Measurements from ENCODE around the gene PCSK5.
"Not testable (repeated sequence)": the region's sequence is repeated elsewhere in the genome, so short reads cannot be mapped to it uniquely, and the experiment has no call there.

The PCSK5 gene

GRCh38 chr9:75885652-75886051 lies 4.8 kb upstream of the PCSK5 start:
- no peak overlapping the region for H3K27ac ChIP-seq
- H3K4me3 ChIP-seq = no peak overlapping the region

- Histone ChIP-seq H3K27ac (peak overlapping the region in 13 of 21 experiments; percentile 16 to 89 (median 76)), H3K4me3 (peak overlapping the region; percentile 52 to 78 (median 65))
These were observed 896 bp upstream of the PCSK5 start for GRCh38 chr9:75889577-75889976.

- peak overlapping the region; percentile 0 to 89 (median 66) for H3K27ac ChIP-seq
- peak overlapping the region; percentile 52 to 78 (median 65) for H3K4me3 ChIP-seq
These were observed 449 bp upstream of the PCSK5 start for GRCh38 chr9:75889977-75890471.

- peak overlapping the region in 20 of 21 experiments; percentile 36 to 89 (median 70) for H3K27ac ChIP-seq
- H3K4me3 ChIP-seq = peak overlapping the region; percentile 52 to 78 (median 65)
These were observed 836 bp downstream of the PCSK5 start for GRCh38 chr9:75891277-75891741.

GRCh38 chr9:75891771-75892215 lies 1.3 kb downstream of the PCSK5 start:
- Histone ChIP-seq H3K4me3 (peak overlapping the region; percentile 52 to 78 (median 65)), H3K27ac (peak overlapping the region in 8 of 21 experiments; percentile 5 to 84 (median 48))

GRCh38 chr9:75892216-75892911 lies 1.9 kb downstream of the PCSK5 start:
- H3K4me3 ChIP-seq = peak overlapping the region; percentile 52 to 78 (median 65)
- H3K27ac ChIP-seq = peak overlapping the region in 2 of 21 experiments; percentile 41 to 84

GRCh38 chr9:75893106-75893505 lies 2.6 kb downstream of the PCSK5 start:
- no peak overlapping the region for H3K27ac ChIP-seq
- peak overlapping the region in 2 of 7 experiments; percentile 52 to 65 for H3K4me3 ChIP-seq

- Histone ChIP-seq H3K27ac (no peak overlapping the region), H3K4me3 (no peak overlapping the region)
These were observed 4.1 kb downstream of the PCSK5 start for GRCh38 chr9:75894566-75894965.

- Histone ChIP-seq H3K4me3 (no peak overlapping the region), H3K27ac (no peak overlapping the region)
These were observed 4.6 kb downstream of the PCSK5 start for GRCh38 chr9:75895112-75895511.

GRCh38 chr9:75896193-75896592 lies 5.7 kb downstream of the PCSK5 start:
- no peak overlapping the region for H3K4me3 ChIP-seq
- no peak overlapping the region for H3K27ac ChIP-seq

GRCh38 chr9:75900893-75901524 lies 10.5 kb downstream of the PCSK5 start:
- not testable (repeated sequence) for H3K4me3 ChIP-seq, H3K27ac ChIP-seq

GRCh38 chr9:75903785-75904360 lies 13.4 kb downstream of the PCSK5 start:
- H3K27ac ChIP-seq = no peak overlapping the region
- no peak overlapping the region for H3K4me3 ChIP-seq

- Histone ChIP-seq H3K4me3 (no peak overlapping the region), H3K27ac (no peak overlapping the region)
These were observed 13.9 kb downstream of the PCSK5 start for GRCh38 chr9:75904364-75904763.

GRCh38 chr9:75906531-75906930 lies 16.1 kb downstream of the PCSK5 start:
- Histone ChIP-seq H3K27ac (no peak overlapping the region), H3K4me3 (no peak overlapping the region)

GRCh38 chr9:75907329-75907728 lies 16.9 kb downstream of the PCSK5 start:
- Histone ChIP-seq H3K4me3 (no peak overlapping the region), H3K27ac (no peak overlapping the region)

- Histone ChIP-seq H3K4me3 (no peak overlapping the region), H3K27ac (no peak overlapping the region)
These were observed 17.4 kb downstream of the PCSK5 start for GRCh38 chr9:75907923-75908322.

- Histone ChIP-seq H3K27ac (no peak overlapping the region), H3K4me3 (no peak overlapping the region)
These were observed 19.3 kb downstream of the PCSK5 start for GRCh38 chr9:75909776-75910175.

GRCh38 chr9:75910731-75911130 lies 20.3 kb downstream of the PCSK5 start:
- Histone ChIP-seq H3K4me3 (no peak overlapping the region), H3K27ac (no peak overlapping the region)

GRCh38 chr9:75911390-75911789 lies 20.9 kb downstream of the PCSK5 start:
- no peak overlapping the region for H3K4me3 ChIP-seq
- no peak overlapping the region for H3K27ac ChIP-seq

GRCh38 chr9:75912951-75913350 lies 22.5 kb downstream of the PCSK5 start:
- H3K27ac ChIP-seq = no peak overlapping the region
- H3K4me3 ChIP-seq = no peak overlapping the region

- Histone ChIP-seq H3K4me3 (no peak overlapping the region), H3K27ac (no peak overlapping the region)
These were observed 23.5 kb downstream of the PCSK5 start for GRCh38 chr9:75914002-75914401.

Measured in skin epidermis (tissue), 12 donors.